ENCODE measurements around the gene PCDH1.

Gene PCDH1

GRCh38 chr5:141858079-141858765 is 20.0 kb downstream of the PCDH1 start:
- Histone ChIP-seq H3K4me2 (ENCODE audit: low read length) (no peak overlapping the region), H3K36me3 (ENCODE audit: insufficient read depth, low read length) (no peaks in the 10 kb centered on the region), H3K9me3 (ENCODE audit: low read length) (no peaks in the 10 kb centered on the region), H4K20me1 (ENCODE audit: insufficient read depth, low read length) (no peaks in the 10 kb centered on the region), H3K27ac (ENCODE audit: low read depth, low read length, poor library complexity, severe bottlenecking) (no peak overlapping the region), H3K27me3 (ENCODE audit: insufficient read depth, low read length) (no peaks in the 10 kb centered on the region), H3K4me3 (ENCODE audit: low read depth, low read length, poor library complexity, severe bottlenecking) (no peak overlapping the region), H3K79me2 (ENCODE audit: insufficient read depth, low read length) (no peaks in the 10 kb centered on the region), H3K9ac (ENCODE audit: low read length) (no peak overlapping the region), H2AFZ (ENCODE audit: low read length) (no peak overlapping the region), H3K4me1 (ENCODE audit: insufficient read depth, low read length, severe bottlenecking) (no peaks in the 10 kb centered on the region), H3F3A (ENCODE audit: insufficient read depth, low read length) (no peaks in the 10 kb centered on the region), H3K9me2 (ENCODE audit: low read depth, low read length) (no peaks in the 10 kb centered on the region)
- TF ChIP-seq CTCF (IDR thresholded peaks at IDR 0.05; ENCODE audit: low read length): no peak
- TF ChIP-seq EZH2 (IDR thresholded peaks at IDR 0.05; ENCODE audit: borderline replicate concordance, low read length): no peak

- H3K79me2 ChIP-seq (ENCODE audit: insufficient read depth, low read length): no peaks in the 10 kb centered on the region
- no peak overlapping the region for H3K27ac ChIP-seq (ENCODE audit: low read depth, low read length, poor library complexity, severe bottlenecking)
- H3K9ac ChIP-seq (ENCODE audit: low read length): no peak overlapping the region
- H3K4me3 ChIP-seq (ENCODE audit: low read depth, low read length, poor library complexity, severe bottlenecking): no peak overlapping the region
- H3K9me2 ChIP-seq (ENCODE audit: low read depth, low read length): no peaks in the 10 kb centered on the region
- no peak for TF ChIP-seq CTCF (IDR thresholded peaks at IDR 0.05; ENCODE audit: low read length)
- TF ChIP-seq EZH2 (IDR thresholded peaks at IDR 0.05; ENCODE audit: borderline replicate concordance, low read length): no peak
- no peak overlapping the region for H2AFZ ChIP-seq (ENCODE audit: low read length)
- no peak overlapping the region for H3K4me2 ChIP-seq (ENCODE audit: low read length)
- no peaks in the 10 kb centered on the region for H3F3A ChIP-seq (ENCODE audit: insufficient read depth, low read length)
- no peaks in the 10 kb centered on the region for H4K20me1 ChIP-seq (ENCODE audit: insufficient read depth, low read length)
- H3K36me3 ChIP-seq (ENCODE audit: insufficient read depth, low read length): no peaks in the 10 kb centered on the region
- H3K9me3 ChIP-seq (ENCODE audit: low read length): no peaks in the 10 kb centered on the region
- H3K4me1 ChIP-seq (ENCODE audit: insufficient read depth, low read length, severe bottlenecking): no peaks in the 10 kb centered on the region
- H3K27me3 ChIP-seq (ENCODE audit: insufficient read depth, low read length): no peaks in the 10 kb centered on the region
Measured at GRCh38 chr5:141857226-141857625, 21.0 kb downstream of the PCDH1 start.

- no peaks in the 10 kb centered on the region for H3K4me1 ChIP-seq (ENCODE audit: insufficient read depth, low read length, severe bottlenecking)
- no peak overlapping the region for H3K4me3 ChIP-seq (ENCODE audit: low read depth, low read length, poor library complexity, severe bottlenecking)
- H3K27ac ChIP-seq (ENCODE audit: low read depth, low read length, poor library complexity, severe bottlenecking): no peak overlapping the region
- no peak for TF ChIP-seq CTCF (IDR thresholded peaks at IDR 0.05; ENCODE audit: low read length)
- TF ChIP-seq EZH2 (IDR thresholded peaks at IDR 0.05; ENCODE audit: borderline replicate concordance, low read length): no peak
- H3K36me3 ChIP-seq (ENCODE audit: insufficient read depth, low read length): no peaks in the 10 kb centered on the region
- H3K27me3 ChIP-seq (ENCODE audit: insufficient read depth, low read length): no peaks in the 10 kb centered on the region
- H3F3A ChIP-seq (ENCODE audit: insufficient read depth, low read length): no peaks in the 10 kb centered on the region
- no peak overlapping the region for H3K4me2 ChIP-seq (ENCODE audit: low read length)
- H3K9me2 ChIP-seq (ENCODE audit: low read depth, low read length): no peaks in the 10 kb centered on the region
- no peaks in the 10 kb centered on the region for H3K79me2 ChIP-seq (ENCODE audit: insufficient read depth, low read length)
- no peaks in the 10 kb centered on the region for H3K9me3 ChIP-seq (ENCODE audit: low read length)
- no peak overlapping the region for H2AFZ ChIP-seq (ENCODE audit: low read length)
- no peaks in the 10 kb centered on the region for H4K20me1 ChIP-seq (ENCODE audit: insufficient read depth, low read length)
- H3K9ac ChIP-seq (ENCODE audit: low read length): no peak overlapping the region
Measured at GRCh38 chr5:141856037-141856790, 22.0 kb downstream of the PCDH1 start.

All from OCI-LY1 (cell line).